Right lobe of liver (tissue), 6 donors: ENCODE data around the gene STAMBPL1. TPM values are rescaled to one million over a fixed set of nuclear protein-coding genes. Genes with fewer than 3 reads are reported as not detected.
"Not testable (repeated sequence)": the region's sequence is repeated elsewhere in the genome, so short reads cannot be mapped to it uniquely, and the experiment has no call there.

Experiments
- ATAC-seq, 4 donors: fragments of 200-7000 bp; cut with Tn5 transposase; one replicate each; pipeline ENCODE4 v1.9.1; 2020; ENCODE audit warnings: mild to moderate bottlenecking in 4 of 4, moderate library complexity in 4 of 4
- DNase-seq, 3 donors: peaks; one replicate each; pipeline ENCODE4 v3.0.0-alpha.2; 2020
- H3K27ac ChIP-seq, 3 donors: fragments of 200-600 bp; one replicate each; pipeline ENCODE4 v1.8.0; 2022
- H3K27me3 ChIP-seq, 2 donors: fragments of 200-600 bp; one replicate each; pipeline ENCODE4 v1.8.0; 2022
- H3K36me3 ChIP-seq, 4 donors: fragments of 200-600 bp; sonication (generic) in 1 of 4; one replicate each; pipeline versions ENCODE4 v1.5.1 to v1.8.0; 2017 to 2022; ENCODE audit warnings: control low read depth in 1 of 4
- H3K4me1 ChIP-seq, 4 donors: fragments of 200-600 bp; sonication (generic) in 1 of 4; one replicate each; pipeline versions ENCODE4 v1.5.1 to v1.8.0; 2017 to 2022; ENCODE audit warnings: control low read depth in 1 of 4
- H3K4me3 ChIP-seq, 3 donors: fragments of 200-600 bp; one replicate each; pipeline ENCODE4 v1.8.0; 2022
- H3K9me3 ChIP-seq, 4 donors: fragments of 200-600 bp; sonication (generic) in 1 of 4; one replicate each; pipeline versions ENCODE4 v1.5.1 to v1.8.0; 2017 to 2022; ENCODE audit warnings: control low read depth in 1 of 4
- CTCF ChIP-seq, 4 donors: fragments of 200-600 bp in 3 of 4; fragments of 450-650 bp in 1 of 4; IDR thresholded peaks; one replicate each; pipeline versions ENCODE4 v1.5.1 to v1.8.0; 2016 to 2022; ENCODE audit warnings: antibody characterized with exemption in 4 of 4, mild to moderate bottlenecking in 2 of 4
- POLR2A ChIP-seq: fragments of 450-650 bp; IDR thresholded peaks from one replicate; pipeline ENCODE4 v1.6.1; 2017; ENCODE audit warnings: antibody characterized with exemption, mild to moderate bottlenecking
- WGBS: methylation state at CpG from one replicate; pipeline ENCODE4 v1.1.6; 2018; ENCODE audit warnings: low coverage, low lambda C conversion rate; ENCODE audit not compliant: insufficient coverage; ENCODE audit errors: missing lambda C conversion rate; 5-methylcytosine and 5-hydroxymethylcytosine counted together
- intact Hi-C, 2 donors: fragments of 100-400 bp; cut with DNase I; formaldehyde crosslinking; loops; one replicate each; pipeline versions ENCODE4 v1.11.2 to v1.14.1; 2022
- total RNA-seq, 6 experiments: library from RNA; depleted of rRNA in 2 of 6; stranded (reverse); fragments of >200 nt in 2 of 6; fragmentation: NEBNext Ultra II Directional in 3 of 6; extraction: Animal tissue kit (Norgen Biotek cat#: 25700) in 3 of 6; gene quantifications; one replicate each; pipeline versions ENCODE4 v1.1.0 to v1.2.4, GENCODE V29; 2016 to 2023
- donor health status: DM: no; HTN: yes; CAD: no.
- donor health status: DM: no; HTN: no; CAD: no.
- donor health status: DM: no; HTN: no; CAD: no.
- donor health status: DM: no; HTN: yes; CAD: no.
- donor health status: DM: no; HTN: yes; CAD: no.

The STAMBPL1 gene
- total RNA-seq, 6 experiments from 2014 or later, result 0.66 to 8.0 (median 4.2) TPM

DNA sequence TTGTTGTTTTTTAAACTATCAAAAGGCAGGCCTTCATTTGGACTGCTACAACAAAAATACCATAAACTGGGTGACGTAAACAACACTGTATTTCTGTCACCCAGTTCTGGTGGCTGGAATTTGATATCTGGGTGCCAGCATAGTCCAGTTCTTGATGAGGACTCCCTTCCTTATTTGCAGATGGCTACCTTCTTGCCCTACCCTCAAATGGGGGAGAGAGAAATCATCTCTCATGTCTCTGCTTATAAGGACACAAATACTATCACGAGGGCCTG lies 47.3 kb downstream of the STAMBPL1 start:
- H3K4me3 ChIP-seq, result no peak overlapping the region
- peaks cover 0 to 7% (median 0%) of the 10 kb centered on the region in 4 donors for H3K4me1 ChIP-seq
- H3K27me3 ChIP-seq, result no peaks in the 10 kb centered on the region
- no peaks in the 10 kb centered on the region for H3K36me3 ChIP-seq
- intact Hi-C loops, result no loop called here
- H3K27ac ChIP-seq, result no peak overlapping the region
- DNase-seq, result no peak
- WGBS, result 83% methylated on average over 2 of the region's 2 CpGs
- no peak for ATAC-seq
- no peaks in the 10 kb centered on the region for H3K9me3 ChIP-seq
- no peak for TF ChIP-seq CTCF (IDR thresholded peaks at IDR 0.05)
- no peak for TF ChIP-seq POLR2A

DNA sequence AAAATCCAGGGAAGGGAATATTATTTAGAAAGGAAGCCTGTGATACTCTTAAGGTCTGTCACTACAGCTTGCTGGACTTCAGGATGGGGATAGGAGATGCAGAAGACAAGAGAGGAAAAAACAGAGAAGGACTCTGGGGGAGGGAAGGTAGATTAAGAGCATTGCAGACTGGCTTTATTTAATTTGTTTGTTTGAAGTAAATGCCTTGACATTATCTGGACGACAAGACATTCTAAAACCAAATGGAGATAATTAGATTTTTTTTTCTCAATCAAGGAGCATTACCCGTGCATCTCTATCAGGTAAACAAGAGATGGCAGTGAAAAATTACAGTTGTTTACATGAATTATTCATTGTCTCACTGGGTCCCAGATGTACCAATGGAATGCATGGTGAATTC lies 48.2 kb downstream of the STAMBPL1 start:
- WGBS, result 60% methylated on average over 2 of the region's 2 CpGs
- ATAC-seq (no peak), DNase-seq (no peak)
- no peaks in the 10 kb centered on the region for H3K27me3 ChIP-seq
- H3K27ac ChIP-seq, result no peak overlapping the region
- intact Hi-C loops, result no loop called here
- H3K36me3 ChIP-seq, result no peaks in the 10 kb centered on the region
- no peak overlapping the region for H3K4me3 ChIP-seq
- peaks cover 0 to 7% (median 0%) of the 10 kb centered on the region in 4 donors for H3K4me1 ChIP-seq
- TF ChIP-seq CTCF (IDR thresholded peaks at IDR 0.05), result no peak
- no peak for TF ChIP-seq POLR2A
- no peaks in the 10 kb centered on the region for H3K9me3 ChIP-seq

DNA sequence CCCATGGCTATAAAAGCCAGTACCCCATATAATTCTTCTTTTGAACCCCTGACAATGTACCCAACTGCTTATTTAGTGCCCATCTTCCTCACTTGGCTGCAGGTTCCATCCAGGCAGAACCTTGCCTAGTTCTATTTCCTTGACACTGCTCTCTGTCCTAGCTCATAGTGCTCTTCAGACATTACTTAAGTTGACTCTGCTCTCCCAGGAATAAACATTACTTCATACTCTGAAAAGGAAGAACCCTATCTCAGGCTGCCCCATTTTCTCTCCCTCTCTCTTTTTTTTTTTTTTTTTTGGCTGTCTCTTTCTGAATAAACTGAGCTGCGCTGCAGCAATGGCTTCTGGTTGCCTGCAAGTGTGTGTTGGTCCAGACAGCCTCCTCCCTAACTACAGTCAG lies 51.5 kb downstream of the STAMBPL1 start:
- TF ChIP-seq CTCF (IDR thresholded peaks at IDR 0.05), result no peak
- no peak for TF ChIP-seq POLR2A
- no peak for DNase-seq
- Histone ChIP-seq H3K4me1 (peaks cover 0 to 11% (median 0%) of the 10 kb centered on the region in 4 donors), H3K27me3 (no peaks in the 10 kb centered on the region), H3K27ac (no peak overlapping the region), H3K9me3 (no peaks in the 10 kb centered on the region), H3K36me3 (no peaks in the 10 kb centered on the region), H3K4me3 (no peak overlapping the region)
- no peak for ATAC-seq
- WGBS, result 91% methylated on average over 1 of the region's 1 CpG
- intact Hi-C loops, result loop anchor here in 1 of 2 donors (10.0 kb wide), 2 partner anchors 53 to 97 kb away; no protein-coding TSS in a partner anchor

- H3K27me3 ChIP-seq, H3K36me3 ChIP-seq, H3K27ac ChIP-seq, H3K4me1 ChIP-seq, DNase-seq, H3K9me3 ChIP-seq, ATAC-seq, H3K4me3 ChIP-seq: not testable (repeated sequence)
- WGBS, result 85% methylated on average over 5 of the region's 5 CpGs
- intact Hi-C loops, result loop anchor here in 1 of 2 donors (10.0 kb wide), 2 partner anchors 53 to 97 kb away; no protein-coding TSS in a partner anchor
These were observed 52.0 kb downstream of the STAMBPL1 start for GRCh38 chr10:88932029-88932428.

DNA sequence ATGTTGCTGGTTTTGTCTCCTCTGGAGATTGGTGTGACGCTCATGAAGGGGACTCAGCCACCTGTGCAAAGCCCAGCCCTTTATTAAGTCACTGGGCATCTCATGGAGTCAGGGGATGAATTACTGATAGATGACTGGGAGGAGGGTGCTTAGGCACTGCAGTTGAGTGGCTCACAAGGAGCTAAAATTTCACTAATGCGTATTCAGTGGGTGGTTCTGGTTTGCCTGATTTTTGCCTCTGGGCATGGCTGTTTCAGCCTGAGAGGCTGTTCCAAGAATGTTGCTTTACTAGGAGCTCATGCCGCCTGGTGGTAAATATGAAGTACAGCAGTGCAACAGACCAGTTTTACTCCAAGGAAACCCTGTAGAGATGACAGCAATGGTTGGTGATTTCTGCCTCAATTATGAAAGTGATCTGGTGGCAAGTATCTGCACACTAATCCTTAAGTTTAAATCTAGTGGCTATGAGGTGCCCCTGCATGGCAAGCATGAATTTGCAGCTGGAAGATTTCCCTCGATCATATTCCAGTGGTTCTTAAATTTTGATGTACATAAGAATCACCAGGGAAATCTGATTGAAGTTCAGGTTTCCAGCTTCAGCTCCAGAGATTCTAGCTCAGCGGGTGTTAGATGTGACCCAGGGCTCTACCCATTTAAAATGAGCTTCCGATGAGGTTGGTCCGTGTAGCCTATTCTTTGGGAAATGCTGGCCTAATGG lies 52.7 kb downstream of the STAMBPL1 start:
- TF ChIP-seq POLR2A (no peak), CTCF (IDR thresholded peaks at IDR 0.05) (peak; percentile 84 to 93 (median 85))
- H3K27ac ChIP-seq, result no peak overlapping the region

More for the DNA sequence above, 52.7 kb downstream of the STAMBPL1 start:
- DNase-seq (no peak), ATAC-seq (peak; percentile 78 to 84 (median 80))
- 46% methylated on average over 4 of the region's 7 CpGs for WGBS
- Histone ChIP-seq H3K9me3 (no peaks in the 10 kb centered on the region), H3K36me3 (peaks cover 0 to 2% (median 0%) of the 10 kb centered on the region in 4 donors), H3K4me1 (peaks cover 0 to 9% (median 0%) of the 10 kb centered on the region in 4 donors), H3K4me3 (no peak overlapping the region), H3K27me3 (no peaks in the 10 kb centered on the region)
- intact Hi-C loops, result loop anchor here in 1 of 2 donors (10.0 kb wide), 2 partner anchors 52 to 98 kb away; no protein-coding TSS in a partner anchor
